ENCODE measurements around the gene RALGDS.

The RALGDS gene

DNA sequence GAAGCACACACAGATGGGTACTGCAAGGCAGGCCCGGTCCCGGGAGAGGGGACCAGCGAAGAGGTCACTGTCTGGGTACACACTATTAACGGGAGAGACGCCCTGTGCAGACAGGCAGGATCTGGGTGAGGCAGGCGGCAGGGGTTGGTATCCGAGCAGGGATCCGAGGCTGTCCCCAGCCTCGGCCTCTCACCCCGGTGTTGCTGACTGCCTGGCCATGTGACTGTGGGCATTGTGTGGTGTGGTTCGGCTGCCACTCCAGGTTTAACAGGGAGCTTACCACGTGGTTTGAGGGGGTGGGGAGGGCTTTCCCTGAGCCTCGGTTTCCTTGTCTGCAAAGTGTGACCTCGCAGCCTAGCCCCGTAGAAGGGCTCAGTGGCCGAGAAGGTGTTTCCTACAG lies 11.1 kb upstream of the RALGDS start:
- TF ChIP-seq ZFX (IDR thresholded peaks at IDR 0.05; ENCODE audit: borderline replicate concordance) = no peak
- TF ChIP-seq, protein P1, sequence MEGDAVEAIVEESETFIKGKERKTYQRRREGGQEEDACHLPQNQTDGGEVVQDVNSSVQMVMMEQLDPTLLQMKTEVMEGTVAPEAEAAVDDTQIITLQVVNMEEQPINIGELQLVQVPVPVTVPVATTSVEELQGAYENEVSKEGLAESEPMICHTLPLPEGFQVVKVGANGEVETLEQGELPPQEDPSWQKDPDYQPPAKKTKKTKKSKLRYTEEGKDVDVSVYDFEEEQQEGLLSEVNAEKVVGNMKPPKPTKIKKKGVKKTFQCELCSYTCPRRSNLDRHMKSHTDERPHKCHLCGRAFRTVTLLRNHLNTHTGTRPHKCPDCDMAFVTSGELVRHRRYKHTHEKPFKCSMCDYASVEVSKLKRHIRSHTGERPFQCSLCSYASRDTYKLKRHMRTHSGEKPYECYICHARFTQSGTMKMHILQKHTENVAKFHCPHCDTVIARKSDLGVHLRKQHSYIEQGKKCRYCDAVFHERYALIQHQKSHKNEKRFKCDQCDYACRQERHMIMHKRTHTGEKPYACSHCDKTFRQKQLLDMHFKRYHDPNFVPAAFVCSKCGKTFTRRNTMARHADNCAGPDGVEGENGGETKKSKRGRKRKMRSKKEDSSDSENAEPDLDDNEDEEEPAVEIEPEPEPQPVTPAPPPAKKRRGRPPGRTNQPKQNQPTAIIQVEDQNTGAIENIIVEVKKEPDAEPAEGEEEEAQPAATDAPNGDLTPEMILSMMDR (IDR thresholded peaks at IDR 0.05) = no peak
- H3K27ac ChIP-seq = no peak overlapping the region

DNA sequence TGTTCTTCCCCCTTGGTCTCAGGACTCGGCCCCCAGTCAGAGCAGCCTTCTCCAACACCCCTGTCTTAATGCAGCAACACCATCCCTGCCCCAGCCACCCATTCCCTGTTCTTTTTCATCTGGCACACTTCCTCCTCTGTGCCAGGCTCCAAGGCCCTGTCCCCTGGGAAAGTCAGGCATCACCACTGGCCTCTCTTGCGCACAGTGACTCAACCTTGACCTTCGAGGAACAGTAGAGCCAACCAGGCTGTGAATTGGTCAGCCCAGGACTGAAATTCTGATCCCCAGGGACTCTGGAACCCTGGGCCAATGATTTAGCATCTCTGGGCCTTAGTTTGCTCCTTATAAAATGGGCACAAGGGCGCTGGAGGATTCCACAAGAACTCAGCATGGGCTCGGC lies 10.5 kb upstream of the RALGDS start:
- TF ChIP-seq ZFX (IDR thresholded peaks at IDR 0.05; ENCODE audit: borderline replicate concordance) = no peak
- TF ChIP-seq, protein P1 (IDR thresholded peaks at IDR 0.05) = no peak
- no peak overlapping the region for H3K27ac ChIP-seq

DNA sequence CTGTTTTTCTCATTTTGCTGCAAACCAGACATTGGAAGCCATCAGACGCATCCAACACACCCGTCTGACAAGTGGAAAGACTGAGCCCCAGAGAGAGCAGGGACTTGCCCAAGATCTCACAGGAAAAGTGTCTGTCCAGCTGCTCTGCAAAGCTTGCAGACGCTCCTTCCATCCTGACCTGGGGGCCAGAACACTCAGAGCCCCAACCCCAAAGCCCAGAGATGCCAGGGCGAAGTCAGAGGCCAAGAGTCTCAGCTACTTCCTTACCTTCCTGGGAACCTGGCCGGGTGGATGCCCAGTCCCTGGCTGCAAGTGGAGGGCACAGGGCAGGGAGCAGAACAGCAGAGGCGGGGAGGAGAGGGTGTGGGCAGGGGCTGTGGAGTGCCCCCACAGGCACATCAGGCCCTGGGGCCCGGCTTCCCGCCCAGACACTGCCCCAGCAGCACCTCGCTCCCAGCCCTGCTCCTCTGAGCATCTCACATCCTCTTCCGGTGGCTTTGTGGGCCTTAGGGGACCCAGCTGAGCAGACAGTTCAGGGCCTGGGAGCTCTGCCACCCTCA lies 9.7 kb upstream of the RALGDS start:
- no peak for TF ChIP-seq ZFX (IDR thresholded peaks at IDR 0.05; ENCODE audit: borderline replicate concordance)
- TF ChIP-seq, protein P1 (IDR thresholded peaks at IDR 0.05) = no peak
- no peak overlapping the region for H3K27ac ChIP-seq

DNA sequence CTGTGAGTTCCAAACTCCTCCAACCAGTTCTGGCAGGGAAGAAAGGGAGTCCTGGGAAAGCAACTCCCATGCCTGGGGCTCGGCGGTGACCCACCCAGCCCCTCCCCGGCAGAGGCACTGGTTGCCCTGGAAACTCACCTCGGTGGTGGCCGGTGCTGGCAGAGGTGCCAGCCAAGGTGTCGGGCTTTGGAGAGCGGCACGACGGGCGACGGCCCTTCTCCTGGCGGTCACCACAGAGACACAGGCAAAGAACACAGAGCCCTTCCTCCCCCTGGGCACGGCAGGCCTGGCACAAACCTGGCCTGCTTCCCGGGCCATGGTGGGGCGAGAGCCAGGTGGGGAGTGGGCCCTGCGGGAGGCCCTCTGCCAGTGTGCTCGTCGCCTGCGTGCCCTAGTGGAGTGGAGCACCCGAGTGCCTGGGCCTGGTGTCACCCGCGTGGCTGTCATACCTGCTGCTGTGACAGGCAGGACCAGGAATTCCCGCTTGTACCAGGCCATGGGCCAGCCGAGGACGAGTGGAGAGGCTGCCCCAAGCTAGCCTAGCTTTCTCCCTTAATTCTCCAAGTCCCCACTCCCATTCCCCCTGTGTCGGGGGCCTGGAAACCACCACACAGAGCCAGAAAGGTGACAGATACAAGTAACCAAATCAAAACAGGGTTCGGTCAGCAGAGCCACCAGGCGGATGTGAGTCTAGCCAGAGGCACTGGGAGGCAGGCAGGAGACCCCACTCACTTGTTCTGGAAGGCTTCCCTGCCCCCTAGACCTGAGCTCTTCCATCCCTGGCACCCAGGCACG lies 8.2 kb upstream of the RALGDS start:
- TF ChIP-seq ZFX (IDR thresholded peaks at IDR 0.05; ENCODE audit: borderline replicate concordance) = no peak
- TF ChIP-seq, protein P1 (IDR thresholded peaks at IDR 0.05) = no peak
- no peak overlapping the region for H3K27ac ChIP-seq

DNA sequence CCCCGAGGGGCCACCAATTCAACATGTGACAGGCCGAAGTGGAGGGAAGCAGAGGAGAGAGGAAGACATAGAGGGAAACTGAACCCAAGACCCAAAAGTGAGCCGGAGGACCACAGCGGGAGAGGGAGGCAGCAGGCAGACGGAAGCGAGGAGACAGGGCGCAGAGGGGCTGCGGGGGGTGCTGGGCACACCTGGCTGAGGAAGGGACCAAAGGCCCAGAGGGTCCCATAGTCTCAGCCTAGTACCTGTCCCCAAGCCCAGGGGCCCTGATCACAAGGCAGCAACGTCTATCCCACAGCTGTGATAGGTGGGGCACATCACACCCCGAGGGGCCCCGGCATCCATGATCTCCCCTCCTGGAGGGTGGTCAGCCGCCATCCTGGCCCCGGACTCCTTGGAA lies 7.1 kb upstream of the RALGDS start:
- H3K27ac ChIP-seq = no peak overlapping the region
- no peak for TF ChIP-seq ZFX (IDR thresholded peaks at IDR 0.05; ENCODE audit: borderline replicate concordance)
- TF ChIP-seq, protein P1 (IDR thresholded peaks at IDR 0.05) = no peak

DNA sequence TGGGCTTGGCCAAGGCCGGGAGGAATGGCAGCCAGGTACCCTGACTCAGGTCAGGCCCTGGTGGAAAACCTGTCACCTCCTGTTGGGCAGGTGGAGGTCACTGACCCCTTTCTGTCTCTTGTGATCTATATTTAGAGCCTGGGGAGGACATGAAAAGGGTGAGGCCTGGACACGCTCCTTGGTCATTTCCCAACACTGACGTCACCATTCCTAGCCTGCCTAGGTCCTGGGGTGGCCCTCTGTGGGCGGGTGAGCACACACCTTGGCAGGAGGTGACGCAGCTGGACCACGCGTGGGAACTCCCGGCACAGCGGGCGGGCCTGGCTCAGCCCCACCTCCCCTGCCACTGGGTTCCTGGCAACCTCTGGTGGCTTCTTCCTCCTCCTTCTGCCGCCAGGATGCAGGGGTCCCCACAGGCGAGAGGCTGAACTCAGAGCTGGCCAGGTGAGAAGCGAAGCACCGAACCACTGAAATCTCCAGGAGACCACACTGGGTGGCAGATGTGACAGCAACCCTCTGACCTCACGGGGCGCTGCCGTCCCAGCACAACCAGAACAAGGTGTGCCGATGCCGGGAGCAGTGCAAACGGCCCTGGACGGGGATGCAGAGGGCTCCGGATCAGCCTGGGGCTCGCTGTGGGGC lies 6.4 kb upstream of the RALGDS start:
- TF ChIP-seq, protein P1 (IDR thresholded peaks at IDR 0.05) = no peak
- TF ChIP-seq ZFX (IDR thresholded peaks at IDR 0.05; ENCODE audit: borderline replicate concordance) = no peak
- no peak overlapping the region for H3K27ac ChIP-seq
